HPDE6-E6E7 (cell line): ENCODE data around the gene OR1J1.

Experiments used
- DNase-seq: peaks from one replicate; pipeline ENCODE4 v3.0.0; 2011; ENCODE audit warnings: missing footprints; ENCODE audit errors: extremely low spot score

OR1J1 gene

DNA sequence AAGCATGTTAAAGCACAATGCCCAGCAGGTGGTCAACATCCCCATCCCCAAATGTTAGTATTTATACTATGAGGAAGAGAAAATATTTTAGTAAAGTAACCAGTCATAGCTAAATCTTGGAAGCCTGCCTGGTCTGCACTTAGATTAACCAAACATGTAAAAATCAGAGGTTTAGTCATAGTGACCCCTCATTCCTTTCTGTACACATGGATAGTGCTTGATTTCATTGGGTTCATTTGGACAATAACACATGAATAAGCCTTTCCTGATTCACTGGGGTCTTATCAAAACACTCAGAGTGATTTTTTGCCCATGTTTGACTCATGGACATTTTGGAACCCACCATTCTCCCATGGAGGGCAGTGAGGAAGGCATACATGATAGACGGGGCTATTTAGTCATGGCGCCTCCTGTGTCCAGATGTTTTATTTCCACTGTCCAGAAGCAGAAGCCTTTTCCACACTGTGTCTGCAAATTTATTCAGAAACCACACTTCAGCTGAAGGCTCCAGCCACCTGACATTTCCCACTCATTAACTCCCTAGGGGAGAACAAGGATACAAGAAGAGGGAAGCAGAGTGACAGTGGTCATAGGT lies 32.5 kb downstream of the OR1J1 start:
- no peak for DNase-seq

DNA sequence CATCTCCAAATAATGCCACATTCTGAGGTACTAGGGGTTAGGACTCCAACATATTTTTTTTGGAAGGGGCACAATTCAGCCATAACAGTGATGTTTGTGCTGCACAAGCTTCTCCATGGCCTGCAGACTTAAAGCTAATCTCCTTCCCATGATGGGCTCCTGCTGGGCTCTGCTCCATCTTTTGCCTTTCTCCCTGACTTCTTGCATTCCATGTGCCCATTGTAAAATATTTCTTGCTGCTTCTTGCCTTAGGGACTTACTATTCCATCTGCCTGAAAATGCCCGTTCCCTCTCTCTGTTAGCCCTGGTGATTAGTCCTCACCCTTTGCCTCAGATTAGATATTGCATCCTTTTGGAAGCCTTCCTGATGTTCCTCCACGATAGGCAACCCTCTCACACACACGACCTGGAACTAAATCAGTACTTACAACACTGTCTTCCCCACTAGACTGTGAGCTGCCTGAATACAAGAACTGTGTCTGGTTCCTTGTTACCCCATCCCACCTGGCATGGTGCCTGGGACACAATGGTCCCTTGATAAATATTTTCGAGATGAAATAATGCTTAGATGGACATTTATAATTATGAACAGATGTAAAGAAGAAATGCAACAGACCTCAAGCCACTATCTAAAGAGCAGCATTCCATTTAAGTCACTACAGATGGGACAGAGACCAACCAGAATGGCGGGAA lies 33.5 kb downstream of the OR1J1 start:
- no peak for DNase-seq

DNA sequence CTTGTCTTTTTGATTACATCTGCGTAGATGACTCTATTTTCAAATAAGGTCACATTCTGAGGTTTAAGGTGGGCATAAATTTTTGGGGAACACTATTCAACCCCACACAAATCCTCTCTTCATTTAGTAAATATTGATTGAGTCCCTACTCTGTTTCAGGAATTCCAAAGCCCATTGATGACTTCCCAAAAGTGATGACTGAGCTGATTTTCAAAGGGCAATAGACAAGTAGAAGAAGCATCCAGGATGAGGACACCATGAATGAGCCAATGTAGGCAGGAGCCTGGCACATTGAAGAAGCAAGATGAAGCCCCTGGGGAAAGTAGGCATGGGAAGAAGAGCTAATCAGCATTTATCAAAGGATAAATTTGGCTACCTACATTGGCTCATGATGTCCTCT lies 35.2 kb downstream of the OR1J1 start:
- DNase-seq: no peak
